ENCODE results near the gene TYW1B.
"Not testable (repeated sequence)": the region's sequence is repeated elsewhere in the genome, so short reads cannot be mapped to it uniquely, and the experiment has no call there.

GRCh38 chr7:72729130-72729529 is 98.9 kb downstream of the TYW1B start:
- TF ChIP-seq CTCF, POLR2A, POLR2AphosphoS5 (IDR thresholded peaks at IDR 0.05): not testable (repeated sequence)

Measured in breast epithelium (tissue), 3 donors.